MCF 10A (cell line): ENCODE data around the gene HSD3B1. TPM values are rescaled to one million over a fixed set of nuclear protein-coding genes. Genes with fewer than 3 reads are reported as not detected.

ENCODE experiments used
- BruUV-seq: library from RNA; stranded (reverse); fragments of 400-500 nt; replicated peaks from 2 replicates; lab custom pipeline; 2021; lab: Mats Ljungman, UMichigan
- CTCF ChIA-PET: fragments of 300-600 bp; sonication (Branson Sonifier 250); formaldehyde crosslinking; extraction: SDS; loops from one replicate; lab custom pipeline; 2021; ENCODE audit warnings: antibody characterized with exemption, inconsistent platforms; lab: Yijun Ruan, JAX
- POLR2A ChIA-PET: fragments of 300-600, 350-650 bp; sonication (Branson Sonifier 250); formaldehyde crosslinking; extraction: SDS; loops from one replicate; lab custom pipeline; 2020; ENCODE audit warnings: antibody characterized with exemption, inconsistent platforms; lab: Yijun Ruan, JAX
- DNase-seq: peaks from one replicate; pipeline ENCODE4 v3.0.0-alpha.2; 2018; ENCODE audit not compliant: unreplicated experiment
- H3K27ac Mint-ChIP-seq: one replicate; pipeline ENCODE4 v1.8.0; 2022; ENCODE audit warnings: mild to moderate bottlenecking, low read depth, mixed read lengths; ENCODE audit not compliant: unreplicated experiment
- H3K27me3 Mint-ChIP-seq: one replicate; pipeline ENCODE4 v1.8.0; 2022; ENCODE audit warnings: mixed read lengths; ENCODE audit not compliant: insufficient read depth, unreplicated experiment
- H3K36me3 Mint-ChIP-seq: one replicate; pipeline ENCODE4 v1.8.0; 2022; ENCODE audit warnings: mild to moderate bottlenecking, moderate library complexity, mixed read lengths; ENCODE audit not compliant: insufficient read depth, unreplicated experiment
- H3K4me1 Mint-ChIP-seq: one replicate; pipeline ENCODE4 v1.8.0; 2022; ENCODE audit warnings: mixed read lengths; ENCODE audit not compliant: insufficient read depth, unreplicated experiment
- H3K4me3 Mint-ChIP-seq: one replicate; pipeline ENCODE4 v1.8.0; 2022; ENCODE audit warnings: mild to moderate bottlenecking, moderate library complexity, mixed read lengths; ENCODE audit not compliant: unreplicated experiment
- H3K9me3 Mint-ChIP-seq: one replicate; pipeline ENCODE4 v1.8.0; 2022; ENCODE audit warnings: mixed read lengths; ENCODE audit not compliant: unreplicated experiment
- CTCF ChIP-seq: fragments of 200-600 bp; IDR thresholded peaks from one replicate; pipeline ENCODE4 v1.8.0; 2022; ENCODE audit warnings: antibody characterized with exemption, mild to moderate bottlenecking; ENCODE audit not compliant: unreplicated experiment
- intact Hi-C: fragments of 100-400 bp; cut with micrococcal nuclease; formaldehyde crosslinking; loops from 2 replicates; pipeline ENCODE4 v1.14.1; 2022
- total RNA-seq: library from RNA; stranded (reverse); gene quantifications from 2 replicates; pipeline ENCODE4 v1.2.3, GENCODE V29; 2022

HSD3B1 gene
- total RNA-seq, 1 experiment from 2014 or later, result not detected

- H3K27me3 Mint-ChIP-seq, result peaks cover 19% of the 10 kb centered on the region
- no TSS peak for BruUV-seq
Observed at GRCh38 chr1:119467219-119467618, 39.8 kb upstream of the HSD3B1 start.

GRCh38 chr1:119467857-119468668 is 38.9 kb upstream of the HSD3B1 start:
- H3K4me1 Mint-ChIP-seq, result peaks cover 21% of the 10 kb centered on the region
- no peak overlapping the region for H3K27ac Mint-ChIP-seq
- peaks cover 23% of the 10 kb centered on the region for H3K27me3 Mint-ChIP-seq
- no peak overlapping the region for H3K4me3 Mint-ChIP-seq
- no peaks in the 10 kb centered on the region for H3K36me3 Mint-ChIP-seq
- BruUV-seq, result no TSS peak
- POLR2A ChIA-PET, result interaction anchor here (0.7 kb wide), 1 partner anchor 1133 kb away, joined by 3 read pairs; no protein-coding TSS in a partner anchor
- CTCF ChIA-PET, result interaction anchor here (2.5 kb wide), 1 partner anchor 8 kb away, joined by 15 read pairs; no protein-coding TSS in a partner anchor
- no peaks in the 10 kb centered on the region for H3K9me3 Mint-ChIP-seq
- no peak for TF ChIP-seq CTCF
- DNase-seq, result no peak
- intact Hi-C loops, result no loop called here

More at GRCh38 chr1:119467219-119467618, 39.8 kb upstream of the HSD3B1 start:
- Mint-ChIP-seq H3K9me3 (no peaks in the 10 kb centered on the region), H3K4me1 (peaks cover 21% of the 10 kb centered on the region), H3K36me3 (no peaks in the 10 kb centered on the region), H3K27ac (no peak overlapping the region), H3K4me3 (no peak overlapping the region)
- DNase-seq, result no peak
- no peak for TF ChIP-seq CTCF
- POLR2A ChIA-PET, result interaction anchor here (0.6 to 1.0 kb wide), 4 partner anchors 18 to 1316 kb away, joined by 3 read pairs; no protein-coding TSS in a partner anchor
- CTCF ChIA-PET, result interaction anchor here (0.8 to 2.5 kb wide), 2 partner anchors 9 to 21 kb away, joined by 4 to 15 read pairs; no protein-coding TSS in a partner anchor
- intact Hi-C loops, result no loop called here

GRCh38 chr1:119469741-119470140 is 37.3 kb upstream of the HSD3B1 start:
- CTCF ChIA-PET, result no interaction called here
- no peak for DNase-seq
- no TSS peak for BruUV-seq
- intact Hi-C loops, result no loop called here
- Mint-ChIP-seq H3K36me3 (no peaks in the 10 kb centered on the region), H3K27ac (no peak overlapping the region), H3K27me3 (peaks cover 23% of the 10 kb centered on the region), H3K4me3 (no peak overlapping the region), H3K9me3 (no peaks in the 10 kb centered on the region), H3K4me1 (peaks cover 21% of the 10 kb centered on the region)
- no peak for TF ChIP-seq CTCF
- POLR2A ChIA-PET, result interaction anchor here (0.6 kb wide), 1 partner anchor 279 kb away, joined by 3 read pairs; no protein-coding TSS in a partner anchor

GRCh38 chr1:119470377-119470776 is 36.6 kb upstream of the HSD3B1 start:
- BruUV-seq, result no TSS peak
- intact Hi-C loops, result no loop called here
- H3K4me1 Mint-ChIP-seq, result peaks cover 21% of the 10 kb centered on the region
- ChIA-PET POLR2A (no interaction called here), CTCF (no interaction called here)
- no peak for TF ChIP-seq CTCF
- no peak overlapping the region for H3K27ac Mint-ChIP-seq
- DNase-seq, result no peak
- no peaks in the 10 kb centered on the region for H3K9me3 Mint-ChIP-seq
- no peak overlapping the region for H3K4me3 Mint-ChIP-seq
- H3K36me3 Mint-ChIP-seq, result no peaks in the 10 kb centered on the region
- peaks cover 23% of the 10 kb centered on the region for H3K27me3 Mint-ChIP-seq
